ENCODE results near the gene METTL23.

DNA sequence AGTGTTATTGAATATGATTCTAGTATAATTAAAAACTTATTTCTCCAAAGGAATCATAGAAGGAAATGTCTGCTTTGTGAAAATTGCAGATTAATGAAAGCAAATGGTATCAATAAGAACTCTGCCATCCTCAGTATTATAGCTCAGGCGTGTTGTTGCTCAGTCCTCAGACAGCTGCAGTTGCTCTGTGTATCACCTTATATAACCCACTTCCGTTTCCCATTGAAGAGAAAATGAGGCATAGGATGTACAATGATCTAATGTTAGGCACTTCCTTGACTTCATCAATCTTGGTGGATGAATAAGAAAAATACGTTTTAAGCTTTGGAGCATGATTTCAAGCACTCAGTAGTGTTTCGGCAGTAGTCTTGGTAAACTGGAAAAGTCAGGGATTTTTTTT, 25.4 kb downstream of the METTL23 start:
- TF ChIP-seq POLR2A (IDR thresholded peaks at IDR 0.05) (no peak), POLR2AphosphoS5 (IDR thresholded peaks at IDR 0.05) (no peak)
- TF ChIP-seq, protein P1, sequence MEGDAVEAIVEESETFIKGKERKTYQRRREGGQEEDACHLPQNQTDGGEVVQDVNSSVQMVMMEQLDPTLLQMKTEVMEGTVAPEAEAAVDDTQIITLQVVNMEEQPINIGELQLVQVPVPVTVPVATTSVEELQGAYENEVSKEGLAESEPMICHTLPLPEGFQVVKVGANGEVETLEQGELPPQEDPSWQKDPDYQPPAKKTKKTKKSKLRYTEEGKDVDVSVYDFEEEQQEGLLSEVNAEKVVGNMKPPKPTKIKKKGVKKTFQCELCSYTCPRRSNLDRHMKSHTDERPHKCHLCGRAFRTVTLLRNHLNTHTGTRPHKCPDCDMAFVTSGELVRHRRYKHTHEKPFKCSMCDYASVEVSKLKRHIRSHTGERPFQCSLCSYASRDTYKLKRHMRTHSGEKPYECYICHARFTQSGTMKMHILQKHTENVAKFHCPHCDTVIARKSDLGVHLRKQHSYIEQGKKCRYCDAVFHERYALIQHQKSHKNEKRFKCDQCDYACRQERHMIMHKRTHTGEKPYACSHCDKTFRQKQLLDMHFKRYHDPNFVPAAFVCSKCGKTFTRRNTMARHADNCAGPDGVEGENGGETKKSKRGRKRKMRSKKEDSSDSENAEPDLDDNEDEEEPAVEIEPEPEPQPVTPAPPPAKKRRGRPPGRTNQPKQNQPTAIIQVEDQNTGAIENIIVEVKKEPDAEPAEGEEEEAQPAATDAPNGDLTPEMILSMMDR (IDR thresholded peaks at IDR 0.05), result no peak
